Measurements from ENCODE around the gene HS6ST1.

Gene HS6ST1

GRCh38 chr2:128287780-128288735 lies 30.6 kb downstream of the HS6ST1 start:
- no peak overlapping the region for H3K4me3 ChIP-seq (ENCODE audit: low read length)
- TF ChIP-seq CTCF (conservative IDR thresholded peaks at IDR 0.05; ENCODE audit: low read length): no peak
- DNase-seq (ENCODE audit: low read depth): no peak

GRCh38 chr2:128286905-128287779 lies 31.5 kb downstream of the HS6ST1 start:
- TF ChIP-seq CTCF (conservative IDR thresholded peaks at IDR 0.05; ENCODE audit: low read length): no peak
- no peak overlapping the region for H3K4me3 ChIP-seq (ENCODE audit: low read length)
- no peak for DNase-seq (ENCODE audit: low read depth)

- no peak overlapping the region for H3K4me3 ChIP-seq (ENCODE audit: low read length)
- no peak for DNase-seq (ENCODE audit: low read depth)
- no peak for TF ChIP-seq CTCF (conservative IDR thresholded peaks at IDR 0.05; ENCODE audit: low read length)
These were observed 32.5 kb downstream of the HS6ST1 start for GRCh38 chr2:128286011-128286721.

GRCh38 chr2:128285329-128285931 lies 33.2 kb downstream of the HS6ST1 start:
- H3K4me3 ChIP-seq (ENCODE audit: low read length): no peak overlapping the region
- TF ChIP-seq CTCF (conservative IDR thresholded peaks at IDR 0.05; ENCODE audit: low read length): no peak
- no peak for DNase-seq (ENCODE audit: low read depth)

- no peak overlapping the region for H3K4me3 ChIP-seq (ENCODE audit: low read length)
- DNase-seq (ENCODE audit: low read depth): no peak
- no peak for TF ChIP-seq CTCF (conservative IDR thresholded peaks at IDR 0.05; ENCODE audit: low read length)
These were observed 33.8 kb downstream of the HS6ST1 start for GRCh38 chr2:128284841-128285240.

- DNase-seq (ENCODE audit: low read depth): no peak
- H3K4me3 ChIP-seq (ENCODE audit: low read length): no peak overlapping the region
- TF ChIP-seq CTCF (conservative IDR thresholded peaks at IDR 0.05; ENCODE audit: low read length): no peak
These were observed 34.6 kb downstream of the HS6ST1 start for GRCh38 chr2:128284037-128284441.
